GM12878 (cell line): ENCODE measurements around the gene ZFP62. TPM values are rescaled to one million over a fixed set of nuclear protein-coding genes. Genes with fewer than 3 reads are reported as not detected.

Source experiments
- ATAC-seq: fragments of 200-7000 bp; cut with Tn5 transposase; 3 replicates; pipeline ENCODE4 v1.9.1; 2020; ENCODE audit warnings: mild to moderate bottlenecking, moderate library complexity
- BruUV-seq: library from RNA; stranded (reverse); fragments of 400-500 nt; replicated peaks from 2 replicates; lab custom pipeline; 2021; lab: Mats Ljungman, UMichigan
- CTCF ChIA-PET: fragments of 300-600 bp; sonication (Branson Sonifier 250); formaldehyde crosslinking; extraction: SDS; loops from one replicate; lab custom pipeline; 2021; ENCODE audit warnings: inconsistent platforms; lab: Yijun Ruan, JAX
- POLR2A ChIA-PET: fragments of 350-600 bp; formaldehyde crosslinking; extraction: SDS; loops from one replicate; lab custom pipeline; 2021; ENCODE audit warnings: inconsistent platforms; lab: Charles Lee
- RAD21 ChIA-PET: fragments of 300-600 bp; sonication (Branson Sonifier 250); formaldehyde crosslinking; loops from one replicate; lab custom pipeline; 2023; ENCODE audit warnings: antibody characterized with exemption; ENCODE audit not compliant: unreplicated experiment; lab: Charles Lee
- SMC1A ChIA-PET: fragments of 300-600 bp; sonication (Branson Sonifier 250); formaldehyde crosslinking; loops from one replicate; lab custom pipeline; 2023; ENCODE audit not compliant: unreplicated experiment, uncharacterized antibody; lab: Charles Lee
- DNase-seq: peaks from one replicate; pipeline ENCODE4 v3.0.0-alpha.2; 2011; ENCODE audit warnings: low read depth, low spot score
- FAIRE-seq: peaks from 3 replicates; lab custom pipeline; 2011; peaks lifted over from hg19 to GRCh38; lab: Jason Lieb, UNC
- H2AFZ ChIP-seq: 2 replicates; pipeline ENCODE4 v1.6.0; 2011; ENCODE audit warnings: low read depth, low read length, control low read depth; ENCODE audit not compliant: control insufficient read depth
- H3K27ac ChIP-seq: 2 replicates; pipeline ENCODE4 v1.5.1; 2011; ENCODE audit warnings: control low read depth; ENCODE audit not compliant: control insufficient read depth, insufficient read depth
- H3K27me3 ChIP-seq, 2 experiments: replicated peaks in 1 of 2; 2 replicates each; pipeline versions ENCODE4 v1.6.0 to v1.6.1; 2011; ENCODE audit warnings: low read length in 1 of 2; ENCODE audit not compliant: control insufficient read depth in 2 of 2, insufficient read depth in 2 of 2
- H3K36me3 ChIP-seq, 2 experiments: 2 replicates each; pipeline ENCODE4 v1.5.1; 2011; ENCODE audit warnings: low read length in 1 of 2; ENCODE audit not compliant: control insufficient read depth in 2 of 2, insufficient read depth in 2 of 2
- H3K4me1 ChIP-seq: 2 replicates; pipeline ENCODE4 v1.6.1; 2011; ENCODE audit warnings: mild to moderate bottlenecking, low read length, moderate library complexity, mixed read lengths; ENCODE audit not compliant: control insufficient read depth, insufficient read depth
- H3K4me2 ChIP-seq: 2 replicates; pipeline ENCODE4 v1.6.0; 2011; ENCODE audit warnings: control low read depth; ENCODE audit not compliant: control insufficient read depth, insufficient read depth
- H3K4me3 ChIP-seq: fragments of 200-600 bp; sonication (generic); 2 replicates; pipeline ENCODE4 v1.5.1; 2016
- H3K79me2 ChIP-seq: 2 replicates; pipeline ENCODE4 v1.6.0; 2011; ENCODE audit warnings: low read length; ENCODE audit not compliant: control insufficient read depth, insufficient read depth
- H3K9ac ChIP-seq: 2 replicates; pipeline ENCODE4 v1.8.0; 2011; ENCODE audit warnings: low read length, control low read depth, mixed read lengths; ENCODE audit not compliant: control insufficient read depth, insufficient read depth
- H3K9me3 ChIP-seq: replicated peaks from 3 replicates; pipeline ENCODE4 v1.5.1; 2011; ENCODE audit warnings: mild to moderate bottlenecking, low read length; ENCODE audit not compliant: control insufficient read depth, insufficient read depth
- H4K20me1 ChIP-seq: 2 replicates; pipeline ENCODE4 v1.6.0; 2011; ENCODE audit not compliant: control insufficient read depth, insufficient read depth
- CHD2 ChIP-seq: IDR thresholded peaks from 2 replicates; pipeline ENCODE4 v1.6.1; 2011; ENCODE audit warnings: low read depth, low read length, improper control_type of control experiment, borderline replicate concordance
- FOS ChIP-seq: IDR thresholded peaks from 3 replicates; pipeline ENCODE4 v1.6.1; 2011; ENCODE audit warnings: borderline replicate concordance; ENCODE audit not compliant: insufficient read length; ENCODE audit errors: extremely low read depth
- MAX ChIP-seq: IDR thresholded peaks from 2 replicates; pipeline ENCODE4 v1.6.1; 2012; ENCODE audit warnings: low read depth, low read length, improper control_type of control experiment
- NR2F1 ChIP-seq: fragments of 450-650 bp; conservative IDR thresholded peaks from 2 replicates; pipeline ENCODE4 v1.6.1; 2017; ENCODE audit warnings: mild to moderate bottlenecking
- PAX5 ChIP-seq: IDR thresholded peaks from 2 replicates; pipeline ENCODE4 v1.6.1; 2011; ENCODE audit warnings: low read depth, low read length, borderline replicate concordance
- ZSCAN29 ChIP-seq: fragments of 450-650 bp; IDR thresholded peaks from 2 replicates; pipeline ENCODE4 v1.6.1; 2017; ENCODE audit warnings: mild to moderate bottlenecking, moderate library complexity
- WGBS: methylation state at CpG from one replicate; pipeline ENCODE4 v1.1.6; 2016; ENCODE audit warnings: low lambda C conversion rate; ENCODE audit not compliant: insufficient replicate concordance, insufficient coverage; ENCODE audit errors: missing lambda C conversion rate; 5-methylcytosine and 5-hydroxymethylcytosine counted together
- in situ Hi-C: fragments of 300-500 bp; cut with MboI; formaldehyde crosslinking; loops from 9 replicates; pipeline ENCODE4 v1.14.3; 2018; ENCODE audit warnings: mixed read lengths
- intact Hi-C: fragments of 100-400 bp; cut with micrococcal nuclease; formaldehyde crosslinking; loops from one replicate; pipeline ENCODE4 v1.14.2; 2022; ENCODE audit not compliant: unreplicated experiment
- polyA plus RNA-seq, 11 experiments: library from polyadenylated mRNA; depleted of rRNA in 4 of 11; unstranded in 6 of 11; stranded (reverse) in 5 of 11; fragments of >200 nt; fragmentation: Nextera tagmentation in 4 of 11; fragmentation: Illumina TruSeq in 1 of 11; extraction: Ambion mirVana in 4 of 11; extraction: Trizol in 1 of 11; gene quantifications; 1 replicate in 1 of 11; 2 replicates in 10 of 11; pipeline versions ENCODE4 v1.2.1 to v1.2.3, GENCODE V29; 2011 to 2016; ENCODE audit warnings: inconsistent platforms in 2 of 11, missing spikeins in 2 of 11, low read depth in 1 of 11
- total RNA-seq, 4 experiments: library from RNA; depleted of rRNA in 3 of 4; stranded (reverse); fragments of >200 nt in 3 of 4; fragmentation: Illumina TruSeq in 1 of 4; extraction: Trizol in 1 of 4; gene quantifications; 2 replicates each; pipeline versions ENCODE4 v1.2.1 to v1.2.3, GENCODE V29; 2013 to 2021

The ZFP62 gene
- total and polyA plus RNA-seq, 10 of the 15 experiments (the other 5 are each of a cell fraction or from before 2014, with no cell fraction given): 9.2 to 39.7 (median 21.1) TPM

- TF ChIP-seq MAX: no peak
Observed at GRCh38 chr5:180908998-180909731, 48.1 kb upstream of the ZFP62 start (continued).

- DNase-seq: no peak
- H3K9me3 ChIP-seq: no peaks in the 10 kb centered on the region
- H3K36me3 ChIP-seq: no peaks in the 10 kb centered on the region
- POLR2A ChIA-PET: no interaction called here
- no peak overlapping the region for H3K4me2 ChIP-seq
- intact Hi-C loops: no loop called here
- no peaks in the 10 kb centered on the region for H3K4me1 ChIP-seq
- in situ Hi-C loops: no loop called here
- no peak for FAIRE-seq
- H3K4me3 ChIP-seq: no peak overlapping the region
- no peaks in the 10 kb centered on the region for H4K20me1 ChIP-seq
- no peak overlapping the region for H3K27ac ChIP-seq
- no TSS peak for BruUV-seq
- CTCF ChIA-PET: no interaction called here
- 66% methylated on average over 9 of the region's 9 CpGs for WGBS
- no peaks in the 10 kb centered on the region for H3K27me3 ChIP-seq
- no peak overlapping the region for H3K9ac ChIP-seq
- TF ChIP-seq ZSCAN29 (no peak), NR2F1 (no peak), CHD2 (no peak), FOS (no peak), PAX5 (no peak)
- H2AFZ ChIP-seq: no peak overlapping the region
- SMC1A ChIA-PET: interaction anchor here (0.9 to 1.2 kb wide), 2 partner anchors 9 to 44 kb away, joined by 3 read pairs; no protein-coding TSS in a partner anchor
- no peaks in the 10 kb centered on the region for H3K79me2 ChIP-seq
- ATAC-seq: no peak
- RAD21 ChIA-PET: no interaction called here
Observed at GRCh38 chr5:180908400-180908799, 47.3 kb upstream of the ZFP62 start.
